ENCODE data around the gene CD96.
"Not testable (repeated sequence)": the region's sequence is repeated elsewhere in the genome, so short reads cannot be mapped to it uniquely, and the experiment has no call there.

Gene CD96, protein sequence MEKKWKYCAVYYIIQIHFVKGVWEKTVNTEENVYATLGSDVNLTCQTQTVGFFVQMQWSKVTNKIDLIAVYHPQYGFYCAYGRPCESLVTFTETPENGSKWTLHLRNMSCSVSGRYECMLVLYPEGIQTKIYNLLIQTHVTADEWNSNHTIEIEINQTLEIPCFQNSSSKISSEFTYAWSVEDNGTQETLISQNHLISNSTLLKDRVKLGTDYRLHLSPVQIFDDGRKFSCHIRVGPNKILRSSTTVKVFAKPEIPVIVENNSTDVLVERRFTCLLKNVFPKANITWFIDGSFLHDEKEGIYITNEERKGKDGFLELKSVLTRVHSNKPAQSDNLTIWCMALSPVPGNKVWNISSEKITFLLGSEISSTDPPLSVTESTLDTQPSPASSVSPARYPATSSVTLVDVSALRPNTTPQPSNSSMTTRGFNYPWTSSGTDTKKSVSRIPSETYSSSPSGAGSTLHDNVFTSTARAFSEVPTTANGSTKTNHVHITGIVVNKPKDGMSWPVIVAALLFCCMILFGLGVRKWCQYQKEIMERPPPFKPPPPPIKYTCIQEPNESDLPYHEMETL

DNA sequence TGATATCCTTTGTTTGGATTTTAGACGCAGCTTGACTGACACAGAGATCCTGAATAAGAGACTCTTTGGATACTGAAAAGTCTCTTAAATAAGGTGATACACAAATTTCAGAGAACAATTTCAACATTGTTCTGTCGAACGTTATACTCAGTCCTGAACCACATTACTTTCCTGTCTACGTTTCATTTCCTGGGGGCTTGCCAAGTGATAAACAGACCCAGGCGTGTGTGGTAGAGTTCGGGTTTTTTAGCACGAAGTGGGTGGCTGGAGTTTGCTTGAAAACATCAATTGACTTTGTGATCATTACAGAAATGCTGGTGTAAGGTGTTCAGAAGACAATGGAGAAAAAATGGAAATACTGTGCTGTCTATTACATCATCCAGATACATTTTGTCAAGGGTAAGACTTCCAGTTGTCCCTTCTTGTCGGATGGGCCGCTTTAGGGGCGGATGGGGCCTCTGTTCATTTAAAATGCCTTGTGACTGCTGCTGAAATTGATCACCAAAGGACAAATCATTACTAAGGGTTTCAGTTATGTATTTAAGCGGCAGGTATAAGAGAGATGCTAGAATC, at the start of gene CD96:
Gene CD96, plus strand, starts transcription at position 287 of the 573 bp plus-strand sequence. Its CDS starts 52 bp downstream, at position 339.
- peak; percentile 47 for DNase-seq

DNA sequence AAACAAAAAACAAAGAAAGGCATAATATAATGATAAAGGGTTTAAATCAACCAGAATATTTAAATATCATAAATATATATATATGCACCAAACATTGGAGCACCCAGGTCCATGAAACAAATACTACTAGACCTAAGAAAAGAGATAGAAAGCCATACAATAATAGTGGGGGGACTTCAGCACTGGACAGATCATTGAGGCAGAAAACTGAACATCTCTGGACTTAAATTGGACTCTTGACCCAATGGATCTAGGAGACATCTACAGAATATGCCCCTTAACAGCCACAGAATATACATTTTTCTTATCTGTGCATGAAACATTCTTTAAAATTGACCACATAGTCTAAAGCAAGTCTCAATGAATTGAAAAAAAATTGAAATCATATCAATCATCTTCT, 48.7 kb upstream of the CD96 start:
- DNase-seq: no peak

DNA sequence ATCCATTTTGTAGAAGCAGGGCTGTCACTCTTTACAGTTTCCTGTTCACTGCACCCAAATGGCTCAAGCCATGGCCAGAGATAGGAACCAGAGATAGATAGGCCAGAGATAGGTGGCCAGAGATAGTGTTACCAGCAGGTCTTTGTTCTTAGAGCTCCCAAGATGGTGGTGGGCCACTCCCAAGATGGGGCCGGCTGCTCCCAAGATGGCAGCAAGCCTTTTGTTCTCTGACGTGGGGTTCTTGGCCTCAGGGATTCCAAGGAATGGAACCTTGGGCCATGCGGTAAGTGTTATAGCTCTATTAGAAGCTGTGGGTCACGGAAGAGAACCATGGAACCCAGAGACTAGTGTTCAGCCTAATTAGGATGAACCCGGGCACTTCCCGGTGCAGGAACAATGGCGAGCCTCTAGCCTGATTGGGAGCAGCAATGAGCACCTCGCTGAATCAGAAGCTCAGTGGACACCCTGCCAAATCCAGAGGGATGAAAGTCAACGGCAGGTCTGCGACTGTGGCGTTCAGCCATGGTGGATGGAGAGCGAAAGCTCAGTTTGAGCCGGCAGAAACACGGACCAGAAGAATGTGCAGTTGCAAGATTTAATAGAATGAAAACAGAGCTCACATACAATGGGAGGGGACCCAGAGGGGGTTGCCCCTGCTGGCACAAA, 45.0 kb upstream of the CD96 start:
- no peak for DNase-seq

DNA sequence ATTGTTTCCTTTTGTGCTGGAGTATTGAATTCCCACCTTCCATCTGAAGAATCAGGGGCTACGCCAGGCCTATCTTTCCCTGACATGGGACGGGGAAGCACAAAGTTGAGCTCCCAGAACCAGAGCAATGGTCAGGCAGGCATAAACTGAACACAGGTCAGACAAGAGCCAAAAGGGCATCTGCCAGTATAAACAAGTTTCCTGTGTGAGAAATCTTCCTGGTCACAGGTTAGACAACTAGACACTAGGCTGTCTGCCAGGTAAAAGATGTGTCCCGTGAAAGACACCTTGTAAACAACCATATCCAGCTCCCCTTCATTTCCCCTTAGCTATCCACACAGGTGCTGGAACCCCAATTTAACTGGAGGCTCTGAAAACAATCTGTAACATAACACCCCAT, 44.0 kb upstream of the CD96 start:
- DNase-seq: no peak

DNA sequence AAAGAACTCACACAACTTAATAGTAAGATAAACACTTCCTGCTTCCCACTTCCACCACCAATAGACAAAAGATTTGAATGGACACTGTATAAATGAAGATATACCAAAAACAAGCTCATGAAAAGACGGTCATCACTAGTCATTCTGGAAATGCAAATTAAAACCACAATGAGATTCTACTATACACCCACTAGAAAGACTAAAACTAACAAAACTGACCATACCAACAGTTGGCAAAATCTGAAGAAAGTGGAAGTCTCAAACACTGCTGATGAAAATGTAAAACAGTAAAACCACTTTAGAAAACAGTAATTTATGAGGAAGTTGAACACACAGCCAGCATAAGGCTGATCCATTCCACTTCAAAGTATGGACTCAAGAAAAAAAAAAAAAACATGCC, 35.6 kb upstream of the CD96 start:
- no peak for DNase-seq

DNA sequence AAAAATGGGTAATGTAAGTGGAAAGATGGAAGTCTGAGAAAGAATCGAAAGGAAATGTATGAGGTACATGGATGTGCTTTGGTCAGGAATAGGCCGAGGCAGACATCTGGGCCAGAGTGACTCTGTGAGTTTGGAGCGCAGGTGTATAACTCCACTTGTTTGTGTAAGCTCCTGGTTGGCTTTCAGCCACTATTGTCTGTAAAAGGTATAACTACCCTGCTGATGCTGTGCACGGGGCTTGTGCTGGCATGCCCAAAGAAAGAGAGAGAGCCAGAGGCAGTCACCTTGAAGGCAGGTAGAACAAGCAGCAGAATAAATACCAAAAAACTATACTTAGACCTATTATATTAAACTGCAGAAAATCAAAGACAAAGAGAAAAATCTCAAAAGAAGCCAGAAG, 32.7 kb upstream of the CD96 start:
- DNase-seq: no peak

DNA sequence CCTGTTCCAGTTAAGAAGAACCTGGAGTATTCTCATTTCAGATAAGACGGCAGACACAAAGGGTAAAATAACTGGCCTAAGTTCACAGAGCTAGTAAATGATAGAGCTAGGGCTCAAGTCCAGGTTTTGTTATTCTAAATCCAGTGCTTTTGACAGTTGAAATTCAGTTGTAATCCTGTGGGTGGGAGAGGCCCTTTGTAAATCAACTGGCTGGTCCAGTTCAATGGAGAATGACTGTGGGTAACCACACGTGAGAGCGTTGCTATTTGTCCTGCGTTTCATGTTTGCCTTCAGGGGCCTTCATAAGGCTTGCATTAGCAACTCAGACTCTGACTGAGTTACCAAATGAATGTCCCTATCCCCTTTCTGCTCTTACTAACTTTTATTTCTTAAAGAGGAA, 24.2 kb upstream of the CD96 start:
- no peak for DNase-seq

DNA sequence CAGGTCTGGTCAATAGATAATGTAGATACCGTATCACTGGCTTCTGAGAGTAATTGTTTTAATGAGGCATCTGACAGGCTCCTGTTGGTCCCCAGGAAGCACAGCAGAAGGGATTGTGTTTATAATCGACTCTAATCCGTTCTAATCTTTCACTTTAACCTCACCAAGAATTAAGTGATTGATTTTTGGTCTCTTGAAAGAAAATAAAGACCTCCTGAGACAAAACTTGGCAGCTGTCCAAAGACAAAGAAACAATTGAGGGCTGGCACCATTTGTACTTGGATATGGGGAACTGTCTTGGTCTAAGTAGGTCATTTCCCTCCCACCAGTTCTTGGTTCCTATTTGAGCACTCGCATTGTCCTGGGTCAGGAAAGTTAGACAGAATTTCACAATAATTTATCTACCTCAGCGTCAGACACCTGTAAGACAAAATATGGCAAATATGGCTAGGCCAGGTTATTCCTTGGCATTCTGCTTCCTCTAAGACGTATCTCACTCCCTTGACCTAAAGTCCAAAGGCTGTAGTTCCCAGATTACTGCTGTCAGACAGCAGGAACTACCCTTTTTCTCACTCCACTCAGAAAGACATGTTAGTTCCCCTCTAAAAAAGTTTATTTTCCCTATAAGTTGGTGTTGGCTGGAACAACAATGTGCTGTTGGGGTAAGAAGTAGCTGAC, 22.7 kb upstream of the CD96 start:
- no peak for DNase-seq

DNA sequence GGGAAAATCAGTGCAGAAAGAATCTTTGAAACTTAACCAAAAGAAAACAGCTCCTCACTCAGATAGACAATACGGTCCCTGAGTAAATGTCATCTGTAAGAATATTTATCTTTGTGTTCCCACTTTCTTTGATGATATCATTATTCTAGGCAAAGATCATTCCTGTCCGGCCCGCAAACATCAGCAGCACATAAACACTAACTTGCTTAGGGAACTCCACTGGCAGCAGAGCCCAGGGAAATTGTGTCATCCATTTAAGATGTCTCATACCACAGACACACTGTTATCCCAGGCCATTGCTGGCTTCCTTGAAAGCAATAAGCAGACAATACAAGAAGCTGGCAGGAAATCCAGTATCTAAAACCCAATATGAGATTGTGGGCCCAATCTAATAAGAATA, 20.1 kb upstream of the CD96 start:
- no peak for DNase-seq

DNA sequence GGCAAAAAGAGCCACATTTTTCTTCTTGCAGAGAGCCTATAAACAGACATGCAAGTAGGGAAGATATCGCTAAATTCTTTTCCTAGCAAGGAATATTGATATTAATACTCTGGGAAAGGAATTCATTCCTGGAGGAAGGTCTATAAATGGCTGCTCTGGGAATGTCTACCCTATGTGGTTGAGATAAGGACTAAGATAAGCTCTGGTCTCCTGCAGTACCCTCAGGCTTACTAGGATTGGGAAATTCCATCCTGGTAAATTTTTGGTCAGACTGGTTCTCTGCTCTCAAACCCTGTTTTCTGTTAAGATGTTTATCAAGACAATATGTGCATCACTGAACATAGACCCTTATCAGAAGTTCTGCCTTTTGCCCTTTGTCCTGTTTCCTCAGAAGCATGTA, 17.5 kb upstream of the CD96 start:
- not testable (repeated sequence) for DNase-seq

DNA sequence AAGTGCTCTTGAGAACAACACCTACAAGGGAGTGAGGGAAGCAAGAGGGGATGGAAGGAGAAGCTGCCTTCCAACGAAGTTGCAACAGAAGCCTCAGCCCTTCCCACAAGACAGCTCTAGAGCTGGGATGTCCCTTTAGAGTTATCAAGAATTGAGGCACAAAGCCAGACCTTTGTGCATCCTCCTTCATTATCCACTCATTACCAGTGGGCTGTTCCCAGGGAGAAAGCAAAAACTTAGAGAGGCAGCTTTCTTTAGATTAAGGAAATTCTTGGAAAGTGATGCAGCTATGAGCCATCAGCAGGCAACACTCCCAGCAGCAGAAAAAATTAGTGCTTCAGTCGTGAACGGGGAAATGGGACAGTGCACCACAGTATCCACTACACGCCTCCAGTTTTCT, 10.6 kb upstream of the CD96 start:
- DNase-seq: no peak

DNA sequence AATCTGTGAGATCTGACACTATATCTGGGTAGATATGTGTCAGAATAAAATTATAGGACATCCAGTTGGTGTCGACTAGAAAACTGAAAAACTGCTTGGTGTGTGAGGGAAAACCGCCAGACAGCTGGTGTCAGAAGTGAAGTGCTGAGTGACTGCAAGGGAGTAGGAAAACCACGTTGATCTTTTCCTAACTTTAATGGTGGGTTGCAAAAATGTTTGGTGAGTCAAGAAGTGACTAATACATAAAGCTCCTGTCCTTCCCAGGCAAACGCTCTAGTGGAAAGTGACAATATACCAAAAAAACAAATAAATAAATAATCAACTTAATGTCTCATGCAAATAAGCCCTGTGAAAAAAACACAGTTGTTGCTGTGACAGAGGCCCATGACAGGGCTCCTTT, 7.3 kb upstream of the CD96 start:
- DNase-seq: no peak

DNA sequence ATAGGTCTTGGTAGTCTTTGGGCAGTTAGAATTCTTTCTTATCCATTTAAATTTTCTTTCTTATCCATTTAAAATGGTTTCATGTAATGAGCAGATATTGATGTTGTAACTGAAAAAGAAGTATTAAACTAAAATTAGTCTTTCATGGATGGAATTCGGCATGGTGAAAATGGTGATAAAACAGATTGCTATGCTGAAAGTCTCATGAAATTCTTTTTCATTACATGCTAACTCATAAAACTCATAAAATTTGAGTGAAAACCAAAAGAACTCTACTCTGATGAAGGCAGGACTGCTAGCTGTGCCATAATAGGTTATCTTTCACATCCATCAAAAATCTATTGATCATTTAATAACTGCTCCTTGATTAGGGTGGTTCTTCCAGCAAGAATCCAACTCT, 3.9 kb upstream of the CD96 start:
- DNase-seq: no peak

DNA sequence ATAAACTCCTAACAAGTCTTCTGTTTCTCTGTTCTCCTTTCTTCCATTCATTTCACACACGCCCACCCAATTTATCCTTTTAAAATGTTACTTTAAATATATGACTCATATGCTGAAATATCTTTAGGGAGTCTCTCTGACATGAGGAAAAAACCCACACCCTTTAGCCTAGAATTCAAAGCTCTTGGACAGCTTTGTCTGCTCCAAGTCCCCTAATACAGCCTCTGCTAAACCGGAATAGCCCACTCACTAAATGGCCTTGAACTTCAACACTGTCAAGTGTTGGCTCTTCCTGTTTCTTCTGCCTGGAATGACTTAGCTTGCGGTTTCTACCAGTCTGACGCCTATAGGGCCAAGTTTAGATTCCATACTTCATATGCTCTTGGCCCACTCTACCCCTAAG, 3.3 kb upstream of the CD96 start:
- no peak for DNase-seq

DNA sequence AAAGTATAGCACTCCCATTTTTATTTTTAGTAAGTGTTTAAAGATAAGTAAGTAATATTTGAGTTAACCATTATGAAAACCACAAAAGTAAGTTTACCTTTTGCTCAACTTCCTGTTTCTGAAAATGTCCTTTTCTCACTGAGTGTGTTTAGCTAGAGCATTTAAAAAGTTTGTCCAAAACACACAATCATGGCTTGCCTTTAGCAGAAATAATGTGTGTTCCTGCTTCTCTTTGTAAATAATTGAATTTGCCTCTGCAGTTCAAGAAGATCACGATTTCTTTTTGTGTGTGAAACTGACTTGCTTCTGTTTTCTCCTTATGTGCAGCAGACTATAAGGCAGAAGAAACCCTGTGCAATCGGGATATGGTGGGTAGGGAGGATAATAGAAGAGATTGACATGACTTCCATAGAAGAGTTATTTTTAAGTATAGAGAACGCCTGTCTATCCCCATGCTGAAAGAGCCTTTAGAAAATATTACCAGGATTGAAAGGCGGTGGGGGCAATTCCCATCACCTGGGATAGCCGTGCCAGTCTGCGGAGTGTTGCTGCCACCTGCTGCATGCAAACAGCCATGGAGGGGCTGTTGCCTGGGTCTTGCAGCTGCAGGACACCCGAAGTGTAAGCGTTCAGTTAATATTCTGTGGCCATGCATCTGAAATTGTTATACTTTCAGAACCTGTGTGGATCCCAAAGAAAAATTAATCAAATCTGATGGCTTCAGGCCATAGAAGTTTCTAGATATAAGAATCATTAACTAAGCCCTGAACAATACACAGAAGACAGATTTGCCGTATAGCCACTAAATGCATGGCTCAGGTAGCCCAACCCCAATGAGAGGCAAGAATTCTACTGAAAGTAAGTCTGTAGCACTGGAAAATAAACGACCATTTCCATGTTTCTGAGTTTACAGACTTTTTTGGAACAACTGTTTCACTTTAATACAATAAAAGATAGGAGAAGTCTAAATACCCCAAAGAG, 2.4 kb upstream of the CD96 start:
- DNase-seq: peak; percentile 49

DNA sequence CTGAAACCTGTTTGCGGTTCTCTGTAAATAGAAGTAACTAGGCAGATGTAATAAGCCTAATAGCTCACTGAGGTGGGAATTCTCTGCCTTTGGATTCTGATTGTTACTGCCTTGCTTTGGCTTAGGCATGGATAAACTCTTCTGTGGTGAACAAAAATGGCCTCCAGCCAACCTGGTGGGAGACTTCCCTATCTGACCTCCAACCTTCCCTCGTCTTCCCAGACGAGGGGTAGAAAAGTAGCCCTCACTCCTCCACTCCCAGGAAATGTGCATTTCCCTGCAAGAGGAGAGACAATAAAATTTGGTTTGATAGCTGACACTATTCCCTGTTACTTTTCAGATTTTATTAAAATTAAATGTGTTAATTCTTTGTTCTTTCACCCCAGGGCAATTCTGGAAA, 606 bp upstream of the CD96 start:
- no peak for DNase-seq

DNA sequence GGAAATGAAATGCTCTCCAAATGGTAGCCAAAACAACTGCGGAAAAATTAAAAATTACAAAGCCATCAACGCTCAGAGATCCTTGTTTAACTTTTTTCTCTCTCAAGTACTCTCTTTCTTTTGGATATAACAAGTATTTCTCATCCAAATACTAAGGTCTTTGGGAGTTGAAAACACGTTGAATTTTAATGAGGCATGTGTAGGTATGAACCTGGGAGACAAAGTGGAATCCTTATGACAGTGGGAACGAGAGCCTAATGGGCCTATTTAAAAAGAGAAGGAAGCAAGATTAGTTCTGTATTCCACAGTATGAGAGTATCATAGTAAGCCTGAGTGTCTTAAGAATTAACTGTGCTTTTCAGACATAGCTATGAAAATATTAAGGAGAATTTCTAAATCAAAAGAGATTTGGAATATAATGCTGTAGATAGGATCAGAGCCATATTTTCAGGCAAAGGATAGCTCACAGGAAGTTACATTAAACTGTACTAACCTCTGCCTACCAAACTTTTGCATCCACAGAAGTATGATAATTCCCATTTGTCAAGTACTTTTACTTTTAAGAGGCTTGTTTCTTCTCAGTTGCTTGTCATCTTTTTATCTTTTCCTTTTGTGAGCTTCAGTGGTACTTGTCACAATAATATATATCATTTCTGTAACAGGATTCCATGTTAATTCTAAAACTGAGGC, 759 bp downstream of the CD96 start:
- no peak for DNase-seq

DNA sequence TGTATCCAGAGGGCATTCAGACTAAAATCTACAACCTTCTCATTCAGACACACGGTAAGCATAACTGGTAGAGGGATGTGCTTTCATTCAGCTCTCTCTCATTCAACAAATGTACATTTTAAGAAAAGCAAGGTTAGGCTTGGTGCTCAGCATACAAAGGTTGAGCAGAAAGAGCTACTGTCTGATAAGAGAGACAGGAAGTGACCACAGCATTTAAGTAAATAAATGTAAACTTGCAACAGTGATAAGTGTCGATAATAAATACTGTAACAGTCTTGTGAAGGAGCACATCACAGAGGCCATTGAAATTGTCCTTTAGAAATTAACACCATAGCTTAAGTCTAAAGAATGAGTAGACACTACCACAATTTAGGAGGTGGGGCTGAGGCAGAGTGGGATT, 3.4 kb downstream of the CD96 start:
- no peak for DNase-seq

DNA sequence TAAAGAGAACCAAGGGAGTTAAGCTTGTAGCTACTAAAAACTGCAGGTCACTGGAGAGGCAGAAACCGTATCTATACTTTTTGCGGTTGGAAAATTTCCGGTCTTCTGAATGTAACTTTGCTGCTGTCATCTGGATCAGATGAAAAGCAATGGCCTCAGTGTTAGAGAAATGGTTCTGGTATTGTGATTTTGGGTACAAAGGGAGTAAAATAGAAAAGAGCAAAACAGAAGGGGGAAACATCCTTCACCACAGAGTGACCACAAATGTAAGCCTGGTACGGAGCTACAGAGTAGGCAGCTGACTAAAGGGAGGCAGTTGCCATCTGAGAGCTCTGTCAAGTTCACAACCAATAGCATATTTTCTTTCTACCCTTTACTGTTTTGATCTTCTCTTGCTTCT, 5.6 kb downstream of the CD96 start:
- DNase-seq: no peak

DNA sequence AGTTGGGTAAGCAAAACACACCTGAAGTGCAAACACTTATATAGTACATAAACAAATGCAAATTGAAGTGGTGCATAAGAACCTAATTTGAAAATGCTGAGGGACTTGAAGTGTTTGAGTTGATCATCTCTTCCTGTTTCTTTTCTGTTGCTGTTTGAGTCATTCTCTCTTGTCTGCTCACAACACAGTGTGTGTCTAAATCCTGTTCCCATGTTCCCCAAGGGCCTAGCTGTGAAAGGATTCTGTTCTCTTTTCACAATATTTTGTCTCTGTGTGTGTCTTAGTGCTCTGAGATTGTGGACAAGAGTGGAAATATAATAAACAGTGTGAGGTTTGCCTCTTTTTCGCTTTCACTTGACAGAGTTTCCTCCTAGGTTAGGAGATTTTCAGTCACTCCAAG, 6.1 kb downstream of the CD96 start:
- no peak for DNase-seq

DNA sequence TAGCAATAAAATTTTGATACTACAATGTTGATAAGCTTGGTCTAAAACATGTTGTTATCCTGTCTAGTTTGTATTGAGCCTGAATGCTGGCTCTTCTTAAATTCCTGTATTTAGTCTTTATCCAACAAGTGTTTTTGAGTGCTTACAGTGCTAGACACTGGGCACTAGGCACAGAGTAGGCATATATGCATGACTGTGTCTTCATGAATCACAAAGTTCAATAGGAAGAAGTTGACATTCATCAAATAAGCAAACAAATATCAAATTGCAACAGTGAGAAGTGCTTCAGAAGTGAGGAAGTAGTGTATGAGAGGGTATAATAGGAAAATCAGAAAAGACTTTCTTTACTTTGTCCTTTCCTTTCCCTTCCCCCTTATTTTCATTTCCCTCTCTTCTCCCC, 6.8 kb downstream of the CD96 start:
- no peak for DNase-seq

DNA sequence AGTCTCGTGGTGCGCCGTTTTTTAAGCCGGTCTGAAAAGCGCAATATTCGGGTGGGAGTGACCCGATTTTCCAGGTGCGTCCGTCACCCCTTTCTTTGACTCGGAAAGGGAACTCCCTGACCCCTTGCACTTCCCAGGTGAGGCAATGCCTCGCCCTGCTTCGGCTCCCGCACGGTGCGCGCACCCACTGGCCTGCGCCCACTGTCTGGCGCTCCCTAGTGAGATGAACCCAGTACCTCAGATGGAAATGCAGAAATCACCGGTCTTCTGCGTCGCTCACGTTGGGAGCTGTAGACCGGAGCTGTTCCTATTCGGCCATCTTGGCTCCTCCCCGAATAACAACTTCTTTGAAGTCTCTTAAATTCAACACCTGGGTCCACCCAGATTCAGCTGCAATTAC, 19.9 kb downstream of the CD96 start:
- DNase-seq: not testable (repeated sequence)
